GM18526 (cell line): ENCODE results near the gene KCNJ1.

Experiments
- POLR2A ChIP-seq: IDR thresholded peaks from 3 replicates; pipeline ENCODE4 v1.6.1; 2011; ENCODE audit not compliant: insufficient read length; ENCODE audit errors: extremely low read depth

The KCNJ1 gene

GRCh38 chr11:128905345-128906184 is 38.5 kb upstream of the KCNJ1 start:
- no peak for TF ChIP-seq POLR2A

- TF ChIP-seq POLR2A: no peak
Measured at GRCh38 chr11:128904656-128905344, 37.7 kb upstream of the KCNJ1 start.

- no peak for TF ChIP-seq POLR2A
Measured at GRCh38 chr11:128904303-128904655, 37.2 kb upstream of the KCNJ1 start.

GRCh38 chr11:128903248-128904061 is 36.4 kb upstream of the KCNJ1 start:
- TF ChIP-seq POLR2A: no peak

GRCh38 chr11:128902515-128903066 is 35.5 kb upstream of the KCNJ1 start:
- TF ChIP-seq POLR2A: no peak

- no peak for TF ChIP-seq POLR2A
Measured at GRCh38 chr11:128901653-128902514, 34.8 kb upstream of the KCNJ1 start.

- no peak for TF ChIP-seq POLR2A
Measured at GRCh38 chr11:128900468-128900867, 33.4 kb upstream of the KCNJ1 start.

- TF ChIP-seq POLR2A: no peak
Measured at GRCh38 chr11:128898580-128899344, 31.7 kb upstream of the KCNJ1 start.

- no peak for TF ChIP-seq POLR2A
Measured at GRCh38 chr11:128897826-128898225, 30.7 kb upstream of the KCNJ1 start.

GRCh38 chr11:128896356-128896755 is 29.3 kb upstream of the KCNJ1 start:
- no peak for TF ChIP-seq POLR2A

- no peak for TF ChIP-seq POLR2A
Measured at GRCh38 chr11:128895526-128895925, 28.4 kb upstream of the KCNJ1 start.

GRCh38 chr11:128894685-128895084 is 27.6 kb upstream of the KCNJ1 start:
- TF ChIP-seq POLR2A: no peak

- TF ChIP-seq POLR2A: no peak
Measured at GRCh38 chr11:128894286-128894681, 27.2 kb upstream of the KCNJ1 start.
